K562 (cell line): Measurements from ENCODE around the gene CA5B.

ENCODE experiments used
- ILK ChIP-seq: fragments of 450-650 bp; IDR thresholded peaks from 2 replicates; pipeline ENCODE4 v1.6.1; 2016; ENCODE audit warnings: missing genetic modification characterization, low read depth, mild to moderate bottlenecking, missing compliant biosample characterization, moderate library complexity, borderline replicate concordance
- ZNF224 ChIP-seq: sonication (generic); formaldehyde crosslinking; IDR thresholded peaks from 2 replicates; pipeline ENCODE4 v1.8.0; 2022; ENCODE audit warnings: mild to moderate bottlenecking, missing genetic modification reagents

GRCh38 chrX:15758140-15758539 lies 20.1 kb downstream of the CA5B start:
- no peak for TF ChIP-seq ZNF224 (CRISPR knock-in tag)
- no peak for TF ChIP-seq ILK
